ENCODE measurements around the gene WDFY4. TPM values are rescaled to one million over a fixed set of nuclear protein-coding genes. Genes with fewer than 3 reads are reported as not detected.
A peak's percentile ranks its signal among the peaks of the same experiment; 100 is the strongest.

Gene WDFY4
- total RNA-seq, 3 donors from 2014 or later: 2.3 to 7.0 (median 5.8) TPM

DNA sequence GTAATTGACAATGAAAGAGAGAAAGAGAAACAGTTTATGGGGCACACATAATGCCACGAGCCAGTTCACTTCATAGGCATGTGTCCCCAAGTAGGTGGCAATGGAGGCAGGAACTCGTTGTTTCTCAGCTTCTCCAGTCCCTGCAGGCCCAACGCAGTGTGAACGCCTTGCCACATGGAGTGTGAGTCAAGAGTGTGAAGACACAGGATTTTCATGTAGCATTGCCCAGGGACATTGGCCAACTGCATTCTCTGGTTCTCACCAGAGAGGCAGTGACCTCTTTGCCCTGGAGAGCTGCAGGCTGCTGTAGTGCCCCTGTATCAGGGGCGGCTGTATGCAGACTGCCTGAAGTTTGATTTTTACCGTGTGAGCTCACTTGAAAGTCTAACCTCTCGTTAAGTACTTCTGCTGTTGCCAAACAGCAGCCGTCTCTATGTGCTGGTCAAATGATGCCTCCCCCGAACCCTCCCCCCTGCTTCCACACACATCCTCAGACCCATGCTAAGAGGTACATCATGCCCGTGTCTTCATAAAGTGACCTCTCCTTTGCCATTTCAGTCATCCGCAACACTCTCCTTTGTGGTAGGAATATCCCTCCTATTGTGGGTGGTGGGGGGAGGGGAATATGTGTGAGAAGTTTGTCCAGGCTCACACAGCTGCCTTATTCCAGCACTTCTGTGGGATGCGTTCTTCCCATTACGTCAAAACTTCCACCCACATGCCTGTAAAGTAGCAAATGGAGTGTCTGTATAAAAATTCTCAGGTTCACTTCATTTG, 242.3 kb downstream of the WDFY4 start:
- Histone ChIP-seq H3K4me1 (no peaks in the 10 kb centered on the region), H3K9me3 (no peaks in the 10 kb centered on the region), H3K36me3 (no peaks in the 10 kb centered on the region), H3K27ac (peak overlapping the region in 1 of 2 donors; percentile 32), H3K4me3 (no peak overlapping the region), H3K27me3 (no peaks in the 10 kb centered on the region)
- DNase-seq (ENCODE audit: low spot score in 2 of 2): no peak
- no peak for TF ChIP-seq POLR2AphosphoS5 (IDR thresholded peaks at IDR 0.05)
- TF ChIP-seq, protein P1, sequence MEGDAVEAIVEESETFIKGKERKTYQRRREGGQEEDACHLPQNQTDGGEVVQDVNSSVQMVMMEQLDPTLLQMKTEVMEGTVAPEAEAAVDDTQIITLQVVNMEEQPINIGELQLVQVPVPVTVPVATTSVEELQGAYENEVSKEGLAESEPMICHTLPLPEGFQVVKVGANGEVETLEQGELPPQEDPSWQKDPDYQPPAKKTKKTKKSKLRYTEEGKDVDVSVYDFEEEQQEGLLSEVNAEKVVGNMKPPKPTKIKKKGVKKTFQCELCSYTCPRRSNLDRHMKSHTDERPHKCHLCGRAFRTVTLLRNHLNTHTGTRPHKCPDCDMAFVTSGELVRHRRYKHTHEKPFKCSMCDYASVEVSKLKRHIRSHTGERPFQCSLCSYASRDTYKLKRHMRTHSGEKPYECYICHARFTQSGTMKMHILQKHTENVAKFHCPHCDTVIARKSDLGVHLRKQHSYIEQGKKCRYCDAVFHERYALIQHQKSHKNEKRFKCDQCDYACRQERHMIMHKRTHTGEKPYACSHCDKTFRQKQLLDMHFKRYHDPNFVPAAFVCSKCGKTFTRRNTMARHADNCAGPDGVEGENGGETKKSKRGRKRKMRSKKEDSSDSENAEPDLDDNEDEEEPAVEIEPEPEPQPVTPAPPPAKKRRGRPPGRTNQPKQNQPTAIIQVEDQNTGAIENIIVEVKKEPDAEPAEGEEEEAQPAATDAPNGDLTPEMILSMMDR (IDR thresholded peaks at IDR 0.05): no peak
- TF ChIP-seq POLR2A (IDR thresholded peaks at IDR 0.05): no peak
- intact Hi-C loops (cut with DNase I; ENCODE audit: low total_unique reads): no loop called here

DNA sequence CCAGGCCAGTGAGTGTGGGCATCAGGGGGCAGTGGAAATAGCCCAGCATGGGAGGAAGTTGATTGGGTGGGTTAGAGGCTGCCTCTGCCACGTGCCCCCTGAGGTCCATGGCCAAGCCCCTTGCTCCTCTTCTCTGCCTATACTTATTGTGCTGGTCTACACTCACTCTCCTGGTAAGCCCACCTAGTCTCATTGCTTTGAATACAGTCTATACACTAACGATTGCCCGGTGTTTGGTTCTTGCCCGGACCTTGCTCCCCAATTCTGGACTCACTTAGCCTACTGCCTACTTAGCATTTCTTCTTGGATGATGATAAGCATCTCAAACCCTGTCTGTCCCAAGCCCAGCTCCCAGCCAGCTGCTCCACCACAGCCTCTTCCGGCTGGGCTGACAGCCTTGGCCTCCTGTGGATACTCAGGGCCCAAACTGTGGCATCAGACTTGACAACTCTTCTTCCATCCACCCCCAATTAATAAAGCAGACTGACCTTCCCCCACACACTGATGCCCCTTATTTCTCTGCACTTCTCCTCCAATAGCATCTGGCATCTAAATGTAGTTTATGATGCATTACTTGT, 244.8 kb downstream of the WDFY4 start:
- Histone ChIP-seq H3K36me3 (no peaks in the 10 kb centered on the region), H3K4me1 (no peaks in the 10 kb centered on the region), H3K27me3 (no peaks in the 10 kb centered on the region), H3K4me3 (no peak overlapping the region), H3K27ac (no peak overlapping the region), H3K9me3 (no peaks in the 10 kb centered on the region)
- DNase-seq (ENCODE audit: low spot score in 2 of 2): no peak
- intact Hi-C loops (cut with DNase I; ENCODE audit: low total_unique reads): no loop called here
- TF ChIP-seq, protein P1 (IDR thresholded peaks at IDR 0.05): no peak
- TF ChIP-seq POLR2AphosphoS5 (IDR thresholded peaks at IDR 0.05) (no peak), POLR2A (IDR thresholded peaks at IDR 0.05) (no peak)

DNA sequence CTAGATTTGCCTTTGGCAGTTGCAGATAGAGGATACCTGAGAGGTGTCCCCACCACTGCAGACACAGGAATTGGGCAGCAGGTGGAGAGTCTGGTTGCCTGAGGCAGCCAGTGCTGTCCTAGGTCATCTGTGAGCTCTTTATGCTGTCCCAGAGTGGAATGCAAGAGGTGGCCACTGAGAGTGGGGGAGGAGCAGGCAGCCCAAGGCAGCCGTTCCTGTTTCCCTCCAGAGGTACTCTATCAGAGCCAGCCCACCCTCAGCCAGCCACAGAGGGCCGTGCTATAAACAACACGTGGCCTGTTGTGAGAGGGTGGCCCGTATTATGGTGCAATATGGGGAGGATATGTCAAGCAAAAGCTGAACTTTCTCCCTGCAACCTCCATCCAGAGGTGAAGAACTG, 246.5 kb downstream of the WDFY4 start:
- H3K9me3 ChIP-seq: no peaks in the 10 kb centered on the region
- intact Hi-C loops (cut with DNase I; ENCODE audit: low total_unique reads): no loop called here
- DNase-seq (ENCODE audit: low spot score in 2 of 2): no peak

DNA sequence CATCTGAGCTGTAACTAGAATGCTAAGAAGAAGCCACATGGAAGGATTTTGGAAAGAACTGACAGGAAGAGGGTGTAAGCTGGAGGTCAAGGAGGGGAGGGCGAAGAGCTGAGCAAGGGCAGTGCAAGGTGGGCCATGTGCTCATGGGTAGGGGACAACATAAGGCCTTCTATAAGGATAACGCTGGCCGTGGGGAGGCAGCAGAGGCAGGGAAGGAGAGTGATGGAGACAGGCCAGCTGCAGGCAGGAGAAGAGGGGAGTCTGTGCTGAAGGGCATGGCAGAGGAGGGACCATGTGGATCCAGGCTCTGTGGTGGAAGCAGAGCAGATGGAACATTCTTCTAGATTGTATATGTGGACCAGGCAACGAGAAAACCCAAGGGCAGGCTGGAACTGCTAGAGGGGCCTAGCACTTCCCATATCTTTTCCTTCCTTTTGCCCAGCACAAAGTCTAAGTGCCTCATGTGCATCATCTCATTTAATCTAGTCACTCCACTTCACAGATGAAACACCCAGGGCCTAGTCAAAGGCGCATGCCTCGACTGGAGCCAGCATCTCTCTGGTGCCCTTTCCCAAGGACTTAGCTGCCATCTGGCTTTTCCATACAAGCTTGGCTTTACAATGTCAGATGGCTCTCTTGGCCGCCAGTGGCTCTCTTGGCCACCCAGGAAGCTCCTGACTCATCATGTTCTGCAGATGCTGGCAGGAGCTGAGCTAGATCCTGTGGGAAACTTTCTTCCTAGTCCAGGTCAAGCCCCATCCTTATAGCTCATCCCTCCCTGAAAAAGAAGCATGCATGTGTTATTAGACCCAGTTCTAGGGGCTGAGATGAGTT, 248.4 kb downstream of the WDFY4 start:
- H3K27me3 ChIP-seq: no peaks in the 10 kb centered on the region
- H3K36me3 ChIP-seq: no peaks in the 10 kb centered on the region

More for the DNA sequence above, 246.5 kb downstream of the WDFY4 start:
- H3K4me3 ChIP-seq: no peak overlapping the region
- no peaks in the 10 kb centered on the region for H3K36me3 ChIP-seq
- no peaks in the 10 kb centered on the region for H3K27me3 ChIP-seq
- TF ChIP-seq POLR2A (IDR thresholded peaks at IDR 0.05) (no peak), POLR2AphosphoS5 (IDR thresholded peaks at IDR 0.05) (no peak)
- TF ChIP-seq, protein P1 (IDR thresholded peaks at IDR 0.05): no peak
- no peaks in the 10 kb centered on the region for H3K4me1 ChIP-seq
- no peak overlapping the region for H3K27ac ChIP-seq

More for the DNA sequence above, 248.4 kb downstream of the WDFY4 start:
- Histone ChIP-seq H3K27ac (no peak overlapping the region), H3K4me3 (no peak overlapping the region), H3K4me1 (no peaks in the 10 kb centered on the region), H3K9me3 (no peaks in the 10 kb centered on the region)
- DNase-seq (ENCODE audit: low spot score in 2 of 2): no peak
- intact Hi-C loops (cut with DNase I; ENCODE audit: low total_unique reads): no loop called here
- TF ChIP-seq POLR2A (IDR thresholded peaks at IDR 0.05): no peak
- TF ChIP-seq POLR2AphosphoS5 (IDR thresholded peaks at IDR 0.05): no peak
- TF ChIP-seq, protein P1 (IDR thresholded peaks at IDR 0.05): no peak

Data from breast epithelium (tissue), 4 donors.